BJ (cell line): Measurements from ENCODE around the gene TMPRSS4. TPM values are rescaled to one million over a fixed set of nuclear protein-coding genes. Genes with fewer than 3 reads are reported as not detected.

ENCODE experiments used
- CTCF ChIA-PET: fragments of 350-600 bp; formaldehyde crosslinking; extraction: SDS; loops from one replicate; lab custom pipeline; 2021; ENCODE audit warnings: antibody characterized with exemption, inconsistent platforms; lab: Yijun Ruan, JAX
- POLR2A ChIA-PET: fragments of 300-600 bp; sonication (Branson Sonifier 250); formaldehyde crosslinking; extraction: SDS; loops from one replicate; lab custom pipeline; 2021; ENCODE audit warnings: antibody characterized with exemption; lab: Charles Lee
- DNase-seq: peaks from one replicate; pipeline ENCODE4 v3.0.0-alpha.2; 2011; ENCODE audit warnings: low read depth
- H3K27me3 ChIP-seq: 2 replicates; pipeline ENCODE4 v1.6.0; 2011; ENCODE audit warnings: low read length; ENCODE audit not compliant: control insufficient read depth, insufficient read depth
- H3K36me3 ChIP-seq: 2 replicates; pipeline ENCODE4 v1.5.1; 2011; ENCODE audit warnings: low read length; ENCODE audit not compliant: control insufficient read depth, insufficient read depth
- H3K4me3 ChIP-seq: 2 replicates; pipeline ENCODE4 v1.5.1; 2011; ENCODE audit warnings: low read depth, mild to moderate bottlenecking, control low read depth, low read length
- CTCF ChIP-seq: IDR thresholded peaks from 2 replicates; pipeline ENCODE4 v1.5.1; 2011; ENCODE audit warnings: low read depth, mild to moderate bottlenecking, control low read depth, inconsistent platforms, low read length, moderate library complexity; ENCODE audit not compliant: insufficient read depth
- polyA plus RNA-seq: library from polyadenylated mRNA; depleted of rRNA; stranded (reverse); fragments of >200 nt; gene quantifications from 2 replicates; pipeline ENCODE4 v1.2.3, GENCODE V29; 2011

Gene TMPRSS4
- polyA plus RNA-seq, 1 experiment, result not detected

DNA sequence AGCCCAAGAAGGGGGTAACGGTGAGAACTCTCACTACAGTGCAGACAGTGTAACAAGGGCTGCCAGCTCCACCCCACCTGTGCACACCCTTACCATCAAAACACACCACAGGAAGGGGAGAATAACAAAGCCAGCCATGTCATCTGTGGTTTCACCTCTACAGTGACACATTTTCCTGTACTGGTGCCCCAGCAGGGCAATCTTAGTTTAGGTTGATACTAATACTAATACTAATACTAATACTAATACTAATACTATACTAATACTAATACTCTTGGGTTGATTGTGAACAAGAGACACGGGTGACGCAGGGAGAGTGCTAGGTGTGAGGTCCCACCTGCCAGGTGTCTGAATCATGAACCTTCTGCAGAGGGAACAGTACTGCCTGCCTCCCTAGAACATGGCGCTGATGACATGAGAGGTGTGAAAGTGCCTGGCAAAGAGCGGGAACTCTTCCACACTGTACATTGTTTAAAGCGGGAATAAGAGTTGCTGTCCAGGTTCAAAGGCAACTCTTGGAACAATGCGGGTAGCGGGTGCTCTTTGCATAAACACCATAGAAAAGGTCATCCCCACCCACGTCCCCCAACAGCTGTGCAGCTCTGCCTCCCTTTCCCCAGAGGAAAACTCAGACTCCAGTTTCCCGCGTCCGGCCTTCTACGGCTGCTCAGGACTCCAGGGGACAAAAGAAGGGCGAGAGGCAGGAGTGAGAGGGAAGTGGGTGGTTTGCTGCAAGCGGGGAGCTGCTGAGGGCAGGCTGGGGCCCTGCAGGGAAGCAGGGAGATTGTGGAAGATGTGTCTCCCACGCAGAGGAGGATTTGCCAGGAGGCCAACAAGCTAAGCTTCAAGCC is 25.0 kb upstream of the TMPRSS4 start:
- H3K27me3 ChIP-seq, result peaks cover 2% of the 10 kb centered on the region
- CTCF ChIA-PET, result interaction anchor here (0.6 to 3.3 kb wide), 7 partner anchors 11 to 243 kb away, joined by 3 to 34 read pairs (median 5); no protein-coding TSS in a partner anchor
- TF ChIP-seq CTCF, result no peak
- no peak for DNase-seq
- H3K36me3 ChIP-seq, result no peaks in the 10 kb centered on the region
- POLR2A ChIA-PET, result no interaction called here
- H3K4me3 ChIP-seq, result no peak overlapping the region

DNA sequence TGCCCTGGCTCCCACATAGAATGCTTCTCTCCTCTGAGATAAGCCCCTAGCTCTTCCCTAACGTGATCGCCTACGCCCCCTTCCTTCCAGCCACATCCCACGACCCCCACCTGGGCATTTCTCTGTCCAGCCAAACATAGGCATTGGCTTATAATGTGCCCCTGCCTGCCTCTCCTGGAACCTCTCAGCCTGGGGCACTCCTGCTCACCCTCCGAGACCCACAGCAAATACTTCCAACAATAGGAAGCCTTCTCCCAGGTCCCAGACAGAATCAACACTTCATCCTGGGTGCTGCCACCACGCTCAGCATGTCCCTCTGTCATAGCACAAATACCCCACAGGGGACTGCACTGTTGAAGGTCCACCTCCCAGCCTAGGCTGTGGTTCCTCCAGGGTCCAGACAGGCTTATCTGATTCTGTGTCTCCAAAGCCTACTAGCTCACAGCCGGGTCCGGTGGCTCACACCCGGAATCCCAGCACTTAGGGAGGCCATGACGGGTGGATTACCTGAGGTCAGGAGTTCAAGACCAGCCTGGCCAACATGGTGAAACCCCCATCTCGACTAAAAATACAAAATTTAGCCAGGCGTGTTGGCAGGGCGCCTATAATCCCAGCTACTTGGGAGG is 24.2 kb upstream of the TMPRSS4 start:
- H3K27me3 ChIP-seq, result peaks cover 5% of the 10 kb centered on the region
- no peaks in the 10 kb centered on the region for H3K36me3 ChIP-seq
- ChIA-PET CTCF (interaction anchor here (0.6 to 3.3 kb wide), 22 partner anchors 8 to 421 kb away, joined by 3 to 34 read pairs (median 4); no protein-coding TSS in a partner anchor), POLR2A (no interaction called here)
- no peak overlapping the region for H3K4me3 ChIP-seq
- no peak for TF ChIP-seq CTCF
- DNase-seq, result no peak

GRCh38 chr11:118054712-118055640 is 21.9 kb upstream of the TMPRSS4 start:
- Histone ChIP-seq H3K4me3 (no peak overlapping the region), H3K36me3 (no peaks in the 10 kb centered on the region), H3K27me3 (peaks cover 5% of the 10 kb centered on the region)
- ChIA-PET CTCF (interaction anchor here (0.6 to 3.3 kb wide), 4 partner anchors 29 to 246 kb away, joined by 4 to 34 read pairs (median 5); no protein-coding TSS in a partner anchor), POLR2A (no interaction called here)
- TF ChIP-seq CTCF, result no peak
- DNase-seq, result no peak

DNA sequence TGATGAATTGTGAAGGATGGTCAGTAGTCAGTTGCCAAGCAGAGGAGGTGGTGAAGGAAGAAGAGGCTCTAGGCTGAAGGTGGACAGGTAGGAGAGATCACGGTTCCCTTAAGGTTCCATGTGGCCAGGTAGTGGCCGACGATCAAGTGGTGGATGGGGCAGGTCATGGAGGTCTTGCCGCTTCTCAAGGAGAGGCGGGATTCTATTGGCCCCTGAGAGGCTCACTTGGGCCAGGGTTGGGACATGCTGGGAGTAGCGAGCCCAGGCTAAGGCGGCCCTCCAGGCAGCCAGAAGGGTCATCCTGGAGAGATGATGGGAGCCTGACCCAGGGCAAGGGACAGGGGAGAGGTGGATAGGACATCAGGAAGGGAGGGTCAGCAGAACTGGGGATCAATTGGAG is 20.9 kb upstream of the TMPRSS4 start:
- no peak overlapping the region for H3K4me3 ChIP-seq
- TF ChIP-seq CTCF, result no peak
- peaks cover 5% of the 10 kb centered on the region for H3K27me3 ChIP-seq
- H3K36me3 ChIP-seq, result no peaks in the 10 kb centered on the region
- POLR2A ChIA-PET, result no interaction called here
- no peak for DNase-seq
- CTCF ChIA-PET, result interaction anchor here (1.0 kb wide), 1 partner anchor 248 kb away, joined by 4 read pairs; no protein-coding TSS in a partner anchor
